GM10248 (cell line): ENCODE measurements around the gene GNB5.
"Not testable (repeated sequence)": the region's sequence is repeated elsewhere in the genome, so short reads cannot be mapped to it uniquely, and the experiment has no call there.

Experiments used
- CTCF ChIA-PET: fragments of 300-600 bp; sonication (Branson Sonifier 250); formaldehyde crosslinking; extraction: SDS; loops from one replicate; lab custom pipeline; 2021; ENCODE audit warnings: antibody characterized with exemption; lab: Yijun Ruan, JAX
- POLR2A ChIA-PET: fragments of 350-650 bp; sonication (Branson Sonifier 250); formaldehyde crosslinking; extraction: SDS; loops from one replicate; lab custom pipeline; 2020; ENCODE audit warnings: antibody characterized with exemption; lab: Yijun Ruan, JAX
- DNase-seq: peaks from one replicate; pipeline ENCODE4 v3.0.0; 2012; ENCODE audit errors: extremely low spot score
- CTCF ChIP-seq: IDR thresholded peaks from 2 replicates; pipeline ENCODE4 v1.5.1; 2012; ENCODE audit warnings: mild to moderate bottlenecking, low read depth; ENCODE audit errors: extremely low read depth, missing control alignments, control extremely low read depth

The GNB5 gene

GRCh38 chr15:52191207-52191606 lies at the start of gene GNB5:
Gene GNB5 (minus strand): TSS chr15:52191392. CDS start chr15:52184676, 6,716 bp downstream.
- TF ChIP-seq CTCF, result no peak
- CTCF ChIA-PET, result interaction anchor here (0.8 to 1.7 kb wide), 3 partner anchors 8 to 36 kb away, joined by 3 to 5 read pairs (median 4); no protein-coding TSS in a partner anchor
- POLR2A ChIA-PET, result no interaction called here
- no peak for DNase-seq

- ChIA-PET CTCF (interaction anchor here (1.4 to 9.7 kb wide), 3 partner anchors 13 to 22 kb away, joined by 5 to 82 read pairs (median 10); no protein-coding TSS in a partner anchor), POLR2A (interaction anchor here (0.7 kb wide), 1 partner anchor 23 kb away, joined by 3 read pairs; no protein-coding TSS in a partner anchor)
These were observed 49.0 kb upstream of the GNB5 start for GRCh38 chr15:52240166-52240565.

GRCh38 chr15:52238989-52239525 lies 47.9 kb upstream of the GNB5 start:
- CTCF ChIA-PET, result interaction anchor here (1.0 to 9.7 kb wide), 4 partner anchors 12 to 545 kb away, joined by 3 to 82 read pairs (median 7); no protein-coding TSS in a partner anchor
- DNase-seq, POLR2A ChIA-PET: not testable (repeated sequence)

More at GRCh38 chr15:52240166-52240565, 49.0 kb upstream of the GNB5 start:
- no peak for TF ChIP-seq CTCF
- DNase-seq, result no peak

GRCh38 chr15:52238149-52238548 lies 47.0 kb upstream of the GNB5 start:
- no peak for TF ChIP-seq CTCF
- POLR2A ChIA-PET, result no interaction called here
- CTCF ChIA-PET, result interaction anchor here (1.0 to 9.7 kb wide), 4 partner anchors 11 to 546 kb away, joined by 3 to 82 read pairs (median 4); no protein-coding TSS in a partner anchor
- no peak for DNase-seq

GRCh38 chr15:52236013-52236412 lies 44.8 kb upstream of the GNB5 start:
- DNase-seq, result no peak

DNA sequence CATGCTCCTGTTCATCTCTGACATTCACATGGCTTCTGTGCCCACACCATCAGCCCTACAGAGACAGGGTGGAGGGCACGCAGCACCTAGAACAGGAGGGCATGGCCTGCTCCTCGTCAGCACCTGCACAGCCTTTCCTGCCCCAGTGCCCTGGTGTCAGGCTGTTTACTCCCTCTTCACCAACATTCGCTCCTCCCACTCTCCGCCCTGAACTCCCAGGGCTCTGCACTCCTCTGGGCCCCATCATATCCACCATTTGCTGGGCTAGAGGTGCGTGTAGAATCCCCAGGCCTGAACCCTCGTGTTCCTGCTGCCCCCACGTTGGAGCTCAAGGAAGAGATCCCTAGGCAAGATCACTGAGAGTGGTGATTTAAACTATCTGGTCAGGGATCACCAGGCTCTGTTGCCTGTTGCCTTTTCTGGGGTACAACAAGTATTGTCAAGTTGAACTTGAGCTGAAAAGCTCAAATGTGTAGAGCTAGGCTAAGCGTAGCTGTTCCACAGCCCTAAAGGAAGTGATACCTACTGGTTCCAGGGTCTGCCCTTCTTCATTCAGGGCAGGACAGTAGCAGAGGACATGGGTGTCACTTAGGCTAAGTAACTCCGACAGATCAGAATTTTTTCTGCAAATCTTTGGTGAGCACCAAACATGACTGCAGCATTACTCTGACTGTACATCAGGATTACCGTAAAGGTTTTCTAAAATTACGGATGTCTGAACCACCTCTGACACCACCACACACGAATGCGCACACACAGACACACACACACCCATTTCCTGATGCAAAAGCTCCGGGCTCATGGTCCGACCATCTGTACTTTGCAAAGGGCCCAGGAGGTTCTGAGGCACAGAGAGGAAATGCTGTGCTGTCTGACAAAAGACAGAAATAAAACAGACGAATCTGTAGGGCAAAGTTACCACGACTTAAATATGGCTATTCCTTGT lies 43.7 kb upstream of the GNB5 start:
- CTCF ChIA-PET, result interaction anchor here (0.6 to 9.7 kb wide), 11 partner anchors 8 to 585 kb away, joined by 3 to 82 read pairs (median 4); no protein-coding TSS in a partner anchor
- TF ChIP-seq CTCF, result no peak
- POLR2A ChIA-PET, result no interaction called here
- DNase-seq, result peak; percentile 43

More at GRCh38 chr15:52236013-52236412, 44.8 kb upstream of the GNB5 start:
- CTCF ChIA-PET, result interaction anchor here (1.0 to 9.7 kb wide), 6 partner anchors 9 to 97 kb away, joined by 3 to 82 read pairs (median 5); no protein-coding TSS in a partner anchor
- POLR2A ChIA-PET, result no interaction called here
- TF ChIP-seq CTCF, result no peak
